ENCODE data around the gene SFI1.
"Not testable (repeated sequence)": the region's sequence is repeated elsewhere in the genome, so short reads cannot be mapped to it uniquely, and the experiment has no call there.

Gene SFI1

DNA sequence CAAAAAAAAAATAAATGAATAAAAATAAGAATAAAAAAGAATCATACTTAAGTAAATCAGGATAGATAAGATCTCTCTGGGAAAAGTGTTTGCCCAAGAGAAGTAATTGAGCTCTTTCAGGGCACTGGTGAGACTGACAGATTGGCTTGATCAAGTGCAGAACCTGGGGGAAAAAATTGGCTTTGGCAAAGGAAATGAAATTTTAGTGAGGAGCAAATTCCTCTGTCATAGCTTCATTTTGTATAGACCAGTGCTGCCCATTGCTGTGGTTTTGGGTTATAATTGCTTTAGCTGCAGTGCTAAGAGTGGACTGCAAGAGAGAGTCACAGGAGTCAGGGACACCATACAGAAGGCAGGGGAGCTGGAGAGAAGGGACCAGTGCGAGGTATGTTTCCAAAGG, 35.7 kb downstream of the SFI1 start:
- CTCF ChIA-PET, result no interaction called here

DNA sequence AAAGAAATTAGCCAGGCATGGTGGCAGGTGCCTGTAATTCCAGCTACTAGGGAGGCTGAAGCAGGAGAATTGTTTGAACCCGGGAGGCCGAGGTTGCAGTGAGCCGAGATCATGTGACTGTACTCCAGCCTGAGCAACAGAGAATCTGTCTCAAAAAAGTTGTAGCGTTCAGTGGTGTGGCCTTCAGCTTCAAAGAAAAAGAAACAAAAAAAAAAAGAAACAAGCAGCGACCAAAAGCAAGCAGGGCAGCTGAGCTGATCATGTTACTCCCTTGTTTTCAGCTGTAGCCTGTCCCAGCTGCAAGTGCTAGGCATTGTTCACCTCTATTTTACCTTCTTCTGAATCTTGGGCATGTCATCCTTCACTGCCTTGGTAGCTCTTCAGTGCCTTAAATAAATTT, 37.0 kb downstream of the SFI1 start:
- ChIA-PET CTCF (interaction anchor here (0.6 to 1.4 kb wide), 2 partner anchors 24 to 25 kb away, joined by 3 to 5 read pairs; no protein-coding TSS in a partner anchor), POLR2A (ENCODE audit: low non-redundant PET) (no interaction called here)
- TF ChIP-seq, protein P1, sequence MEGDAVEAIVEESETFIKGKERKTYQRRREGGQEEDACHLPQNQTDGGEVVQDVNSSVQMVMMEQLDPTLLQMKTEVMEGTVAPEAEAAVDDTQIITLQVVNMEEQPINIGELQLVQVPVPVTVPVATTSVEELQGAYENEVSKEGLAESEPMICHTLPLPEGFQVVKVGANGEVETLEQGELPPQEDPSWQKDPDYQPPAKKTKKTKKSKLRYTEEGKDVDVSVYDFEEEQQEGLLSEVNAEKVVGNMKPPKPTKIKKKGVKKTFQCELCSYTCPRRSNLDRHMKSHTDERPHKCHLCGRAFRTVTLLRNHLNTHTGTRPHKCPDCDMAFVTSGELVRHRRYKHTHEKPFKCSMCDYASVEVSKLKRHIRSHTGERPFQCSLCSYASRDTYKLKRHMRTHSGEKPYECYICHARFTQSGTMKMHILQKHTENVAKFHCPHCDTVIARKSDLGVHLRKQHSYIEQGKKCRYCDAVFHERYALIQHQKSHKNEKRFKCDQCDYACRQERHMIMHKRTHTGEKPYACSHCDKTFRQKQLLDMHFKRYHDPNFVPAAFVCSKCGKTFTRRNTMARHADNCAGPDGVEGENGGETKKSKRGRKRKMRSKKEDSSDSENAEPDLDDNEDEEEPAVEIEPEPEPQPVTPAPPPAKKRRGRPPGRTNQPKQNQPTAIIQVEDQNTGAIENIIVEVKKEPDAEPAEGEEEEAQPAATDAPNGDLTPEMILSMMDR (conservative IDR thresholded peaks at IDR 0.05; ENCODE audit: low read depth), result no peak
- DNase-seq (ENCODE audit: low spot score), result no peak
- no peak overlapping the region; the same call in 1 of the 2 replicates for H3K27ac ChIP-seq

More for the DNA sequence above, 35.7 kb downstream of the SFI1 start:
- POLR2A ChIA-PET (ENCODE audit: low non-redundant PET), result no interaction called here
- DNase-seq (ENCODE audit: low spot score), result no peak
- TF ChIP-seq, protein P1 (conservative IDR thresholded peaks at IDR 0.05; ENCODE audit: low read depth), result no peak
- H3K27ac ChIP-seq, result no peak overlapping the region

DNA sequence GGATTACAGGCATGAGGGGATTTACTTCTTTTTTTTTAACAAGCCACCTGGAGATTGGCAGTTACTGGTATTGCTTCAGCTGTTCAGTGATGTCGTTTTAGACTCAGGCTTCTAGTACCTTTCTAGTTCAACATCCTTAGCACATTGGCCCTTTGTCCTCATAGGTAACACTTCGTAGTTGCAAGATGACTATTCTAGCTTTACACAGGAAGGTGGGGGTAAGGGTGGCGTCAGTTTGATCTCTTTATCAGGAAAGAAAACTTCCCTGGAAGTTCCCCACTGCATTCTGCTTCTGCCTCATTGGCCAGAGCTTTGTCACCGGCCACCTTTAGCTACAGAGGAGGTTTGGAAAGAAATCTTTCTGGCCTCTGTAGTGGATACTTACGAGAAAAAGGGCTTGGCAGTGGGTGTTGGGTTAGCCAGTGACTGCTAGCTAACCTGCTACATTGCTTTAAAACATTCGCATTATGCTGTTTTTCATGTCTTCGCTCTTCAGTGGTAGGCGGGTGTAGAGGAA, 40.7 kb downstream of the SFI1 start:
- POLR2A ChIA-PET (ENCODE audit: low non-redundant PET), result no interaction called here
- DNase-seq (ENCODE audit: low spot score), result no peak
- TF ChIP-seq, protein P1 (conservative IDR thresholded peaks at IDR 0.05; ENCODE audit: low read depth), result no peak
- CTCF ChIA-PET, result no interaction called here
- no peak overlapping the region for H3K27ac ChIP-seq

DNA sequence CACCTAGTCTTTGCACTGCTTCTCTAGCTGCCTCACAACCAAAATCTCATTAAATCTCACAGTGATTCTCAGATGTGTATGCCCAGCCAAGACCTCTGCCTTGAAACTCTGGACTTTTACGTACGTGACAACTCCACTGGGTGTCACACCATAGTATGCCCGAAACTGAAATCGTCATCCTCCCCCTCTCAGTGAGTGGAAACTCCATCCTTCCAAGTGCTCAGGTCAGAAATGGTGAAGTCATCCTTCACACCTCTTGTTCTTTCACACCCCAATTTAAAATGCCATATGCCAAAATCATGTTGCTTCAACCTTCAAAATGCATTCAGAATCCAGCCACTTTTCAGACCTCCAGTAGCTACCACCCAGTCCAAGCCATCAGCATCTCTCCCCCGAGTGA, 42.5 kb downstream of the SFI1 start:
- no peak for DNase-seq (ENCODE audit: low spot score)
- ChIA-PET POLR2A (ENCODE audit: low non-redundant PET) (no interaction called here), CTCF (interaction anchor here (0.6 kb wide), 1 partner anchor 82 kb away, joined by 5 read pairs; no protein-coding TSS in a partner anchor)
- no peak overlapping the region for H3K27ac ChIP-seq
- TF ChIP-seq, protein P1 (conservative IDR thresholded peaks at IDR 0.05; ENCODE audit: low read depth), result no peak

DNA sequence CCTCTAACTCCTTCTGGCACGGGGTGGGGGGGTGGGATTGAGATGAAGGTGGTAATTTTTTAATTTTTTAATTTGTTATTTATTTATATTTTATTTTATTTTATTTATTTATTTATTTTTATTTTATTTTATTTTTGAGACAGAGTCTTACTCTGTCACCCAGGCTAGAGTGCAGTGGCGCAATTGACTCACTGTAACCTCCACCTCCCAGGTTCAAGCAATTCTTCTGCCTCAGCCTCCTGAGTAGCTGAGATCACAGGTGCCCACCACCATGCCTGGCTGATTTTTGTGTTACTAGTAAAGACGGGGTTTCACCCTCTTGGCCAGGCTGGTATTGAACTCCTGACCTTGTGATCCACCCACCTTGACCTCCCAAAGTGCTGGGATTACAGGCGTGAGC, 43.8 kb downstream of the SFI1 start:
- CTCF ChIA-PET; POLR2A ChIA-PET (ENCODE audit: low non-redundant PET); DNase-seq (ENCODE audit: low spot score); H3K27ac ChIP-seq: not testable (repeated sequence)

DNA sequence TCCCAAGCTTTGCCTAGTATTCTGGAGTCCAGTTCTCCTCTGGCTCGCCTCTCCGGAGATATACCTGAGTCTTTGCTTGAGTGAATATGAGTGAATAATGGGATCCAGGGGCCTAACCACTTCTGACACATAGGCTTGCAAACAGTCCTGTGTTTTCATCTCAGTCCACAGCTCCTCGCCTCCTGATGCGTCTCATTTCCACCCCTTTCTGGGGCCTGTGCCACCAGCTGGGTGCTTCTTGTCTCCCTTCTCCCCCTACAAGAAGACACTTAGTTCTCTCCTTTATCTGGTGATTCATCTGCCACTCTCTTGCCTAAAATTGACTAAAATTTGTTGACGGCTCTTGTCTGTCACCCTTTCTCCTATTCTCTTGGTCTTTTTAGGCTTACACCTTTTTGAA, 44.6 kb downstream of the SFI1 start:
- POLR2A ChIA-PET (ENCODE audit: low non-redundant PET), result no interaction called here

More for the DNA sequence above, 44.6 kb downstream of the SFI1 start:
- TF ChIP-seq, protein P1 (conservative IDR thresholded peaks at IDR 0.05; ENCODE audit: low read depth), result no peak
- DNase-seq (ENCODE audit: low spot score), result no peak
- H3K27ac ChIP-seq, result no peak overlapping the region
- CTCF ChIA-PET, result no interaction called here

Measured in RWPE1 (cell line).